ENCODE measurements around the gene BTBD16.

The BTBD16 gene

DNA sequence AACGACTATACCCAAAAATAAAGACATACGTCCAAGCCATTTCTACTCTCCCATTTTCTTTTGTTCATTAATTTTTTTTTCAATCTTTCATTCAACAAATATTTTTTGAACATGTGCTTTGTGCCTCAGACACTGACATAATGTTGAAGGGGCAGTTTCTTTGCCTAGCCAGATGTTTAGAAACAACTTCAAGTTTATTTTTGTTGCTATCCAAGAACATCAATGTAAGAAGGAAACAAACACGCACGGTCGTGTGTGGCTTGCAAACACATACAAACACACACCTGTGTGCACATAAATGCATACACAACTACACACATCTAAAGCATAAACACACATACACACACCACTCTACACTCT lies 39.9 kb downstream of the BTBD16 start:
- H3K27ac ChIP-seq (ENCODE audit: low read length) = no peak overlapping the region
- H2AFZ ChIP-seq (ENCODE audit: low read depth, low read length) = no peak overlapping the region
- H4K20me1 ChIP-seq (ENCODE audit: insufficient read depth, low read length) = no peaks in the 10 kb centered on the region

DNA sequence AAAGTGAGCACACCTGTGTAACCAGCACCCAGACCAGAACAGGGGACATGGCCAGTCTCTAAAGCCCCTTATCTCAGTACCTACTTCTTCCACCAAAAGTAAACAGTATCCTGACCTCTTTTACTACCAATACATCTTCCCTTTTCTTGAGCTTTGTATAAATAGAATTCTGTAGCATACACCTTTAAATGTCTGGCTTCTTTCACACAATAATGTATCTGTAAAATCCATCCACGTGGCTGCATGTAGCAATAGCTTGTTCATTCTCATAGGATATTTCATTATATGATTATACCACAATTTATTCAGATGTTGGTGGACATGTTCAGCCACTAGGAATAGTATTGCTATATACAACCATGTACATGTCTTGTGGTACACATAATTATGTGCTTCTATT lies 40.6 kb downstream of the BTBD16 start:
- Histone ChIP-seq H3K27ac (ENCODE audit: low read length) (no peak overlapping the region), H2AFZ (ENCODE audit: low read depth, low read length) (no peak overlapping the region), H3K4me2 (ENCODE audit: low read length) (no peak overlapping the region), H4K20me1 (ENCODE audit: insufficient read depth, low read length) (no peaks in the 10 kb centered on the region), H3K9ac (ENCODE audit: low read length) (no peak overlapping the region), H3K79me2 (ENCODE audit: low read length) (no peaks in the 10 kb centered on the region), H3K4me3 (ENCODE audit: low read length) (no peak overlapping the region), H3K27me3 (ENCODE audit: low read depth, low read length) (no peaks in the 10 kb centered on the region), H3K36me3 (replicated peaks; ENCODE audit: low read depth, low read length) (no peaks in the 10 kb centered on the region), H3K9me3 (ENCODE audit: insufficient read depth, low read length) (no peaks in the 10 kb centered on the region), H3K4me1 (ENCODE audit: low read length) (peaks cover 27% of the 10 kb centered on the region)
- no peak for TF ChIP-seq CTCF (IDR thresholded peaks at IDR 0.05; ENCODE audit: low read depth, low read length)
- TF ChIP-seq EZH2phosphoT487 (IDR thresholded peaks at IDR 0.05; ENCODE audit: low read depth) = no peak

More for the DNA sequence above, 39.9 kb downstream of the BTBD16 start:
- H3K4me3 ChIP-seq (ENCODE audit: low read length) = no peak overlapping the region
- H3K9me3 ChIP-seq (ENCODE audit: insufficient read depth, low read length) = 0 out of 2 replicates have a peak, but pooled peaks cover under 1% of the 10 kb centered on the region
- peaks cover 34% of the 10 kb centered on the region for H3K4me1 ChIP-seq (ENCODE audit: low read length)
- H3K4me2 ChIP-seq (ENCODE audit: low read length) = no peak overlapping the region
- H3K9ac ChIP-seq (ENCODE audit: low read length) = no peak overlapping the region
- TF ChIP-seq CTCF (IDR thresholded peaks at IDR 0.05; ENCODE audit: low read depth, low read length) (no peak), EZH2phosphoT487 (IDR thresholded peaks at IDR 0.05; ENCODE audit: low read depth) (no peak)
- no peaks in the 10 kb centered on the region for H3K27me3 ChIP-seq (ENCODE audit: low read depth, low read length)
- peaks cover under 1% of the 10 kb centered on the region for H3K36me3 ChIP-seq (replicated peaks; ENCODE audit: low read depth, low read length)
- H3K79me2 ChIP-seq (ENCODE audit: low read length) = no peaks in the 10 kb centered on the region

- H3K4me1 ChIP-seq (ENCODE audit: low read length) = peaks cover 3% of the 10 kb centered on the region; the same call in 1 of the 2 replicates
- TF ChIP-seq CTCF (IDR thresholded peaks at IDR 0.05; ENCODE audit: low read depth, low read length) (no peak), EZH2phosphoT487 (IDR thresholded peaks at IDR 0.05; ENCODE audit: low read depth) (no peak)
- no peak overlapping the region for H3K4me2 ChIP-seq (ENCODE audit: low read length)
- no peak overlapping the region for H2AFZ ChIP-seq (ENCODE audit: low read depth, low read length)
- no peaks in the 10 kb centered on the region; the same call in 1 of the 2 replicates for H3K9me3 ChIP-seq (ENCODE audit: insufficient read depth, low read length)
- no peak overlapping the region for H3K9ac ChIP-seq (ENCODE audit: low read length)
- H3K27me3 ChIP-seq (ENCODE audit: low read depth, low read length) = no peaks in the 10 kb centered on the region
- no peak overlapping the region for H3K4me3 ChIP-seq (ENCODE audit: low read length)
- no peak overlapping the region for H3K27ac ChIP-seq (ENCODE audit: low read length)
- no peaks in the 10 kb centered on the region for H3K79me2 ChIP-seq (ENCODE audit: low read length)
- H3K36me3 ChIP-seq (replicated peaks; ENCODE audit: low read depth, low read length) = no peaks in the 10 kb centered on the region
- no peaks in the 10 kb centered on the region for H4K20me1 ChIP-seq (ENCODE audit: insufficient read depth, low read length)
Measured at GRCh38 chr10:122316224-122316884, 45.3 kb downstream of the BTBD16 start.

GRCh38 chr10:122321960-122322359 lies 50.9 kb downstream of the BTBD16 start:
- no peaks in the 10 kb centered on the region for H4K20me1 ChIP-seq (ENCODE audit: insufficient read depth, low read length)
- peaks cover 19% of the 10 kb centered on the region for H3K27me3 ChIP-seq (ENCODE audit: low read depth, low read length)
- no peaks in the 10 kb centered on the region for H3K36me3 ChIP-seq (replicated peaks; ENCODE audit: low read depth, low read length)
- H3K27ac ChIP-seq (ENCODE audit: low read length) = no peak overlapping the region
- H2AFZ ChIP-seq (ENCODE audit: low read depth, low read length) = no peak overlapping the region
- H3K4me2 ChIP-seq (ENCODE audit: low read length) = no peak overlapping the region
- TF ChIP-seq CTCF (IDR thresholded peaks at IDR 0.05; ENCODE audit: low read depth, low read length) = no peak
- no peak for TF ChIP-seq EZH2phosphoT487 (IDR thresholded peaks at IDR 0.05; ENCODE audit: low read depth)
- H3K4me1 ChIP-seq (ENCODE audit: low read length) = peaks cover 13% of the 10 kb centered on the region
- H3K9me3 ChIP-seq (ENCODE audit: insufficient read depth, low read length) = no peaks in the 10 kb centered on the region; the same call in 1 of the 2 replicates
- H3K4me3 ChIP-seq (ENCODE audit: low read length) = no peak overlapping the region
- no peaks in the 10 kb centered on the region for H3K79me2 ChIP-seq (ENCODE audit: low read length)
- H3K9ac ChIP-seq (ENCODE audit: low read length) = no peak overlapping the region

All from OCI-LY3 (cell line).